NB4 (cell line): ENCODE measurements around the gene CNPY1.
"Not testable (repeated sequence)": the region's sequence is repeated elsewhere in the genome, so short reads cannot be mapped to it uniquely, and the experiment has no call there.

Experiments
- DNase-seq: peaks from one replicate; pipeline ENCODE4 v3.0.0; 2010; ENCODE audit warnings: low read depth
- H3K4me3 ChIP-seq: one replicate; pipeline ENCODE4 v1.5.1; 2011; ENCODE audit warnings: mild to moderate bottlenecking, low read depth, low read length, moderate library complexity
- CTCF ChIP-seq: IDR thresholded peaks from one replicate; pipeline ENCODE4 v1.5.1; 2012; ENCODE audit warnings: low read depth, low read length
- MAX ChIP-seq: IDR thresholded peaks from 2 replicates; pipeline ENCODE4 v1.6.1; 2011; ENCODE audit warnings: low read depth, low read length
- MYC ChIP-seq: IDR thresholded peaks from 2 replicates; pipeline ENCODE4 v1.6.1; 2011; ENCODE audit warnings: low read depth, low read length
- POLR2A ChIP-seq: IDR thresholded peaks from 2 replicates; pipeline ENCODE4 v1.6.1; 2011; ENCODE audit warnings: mild to moderate bottlenecking; ENCODE audit not compliant: insufficient read length; ENCODE audit errors: extremely low read depth

The CNPY1 gene

GRCh38 chr7:155568333-155568660 lies 21.9 kb upstream of the CNPY1 start:
- no peak for DNase-seq
- TF ChIP-seq MAX: no peak
- TF ChIP-seq POLR2A: no peak
- TF ChIP-seq CTCF: no peak
- no peak for TF ChIP-seq MYC

DNA sequence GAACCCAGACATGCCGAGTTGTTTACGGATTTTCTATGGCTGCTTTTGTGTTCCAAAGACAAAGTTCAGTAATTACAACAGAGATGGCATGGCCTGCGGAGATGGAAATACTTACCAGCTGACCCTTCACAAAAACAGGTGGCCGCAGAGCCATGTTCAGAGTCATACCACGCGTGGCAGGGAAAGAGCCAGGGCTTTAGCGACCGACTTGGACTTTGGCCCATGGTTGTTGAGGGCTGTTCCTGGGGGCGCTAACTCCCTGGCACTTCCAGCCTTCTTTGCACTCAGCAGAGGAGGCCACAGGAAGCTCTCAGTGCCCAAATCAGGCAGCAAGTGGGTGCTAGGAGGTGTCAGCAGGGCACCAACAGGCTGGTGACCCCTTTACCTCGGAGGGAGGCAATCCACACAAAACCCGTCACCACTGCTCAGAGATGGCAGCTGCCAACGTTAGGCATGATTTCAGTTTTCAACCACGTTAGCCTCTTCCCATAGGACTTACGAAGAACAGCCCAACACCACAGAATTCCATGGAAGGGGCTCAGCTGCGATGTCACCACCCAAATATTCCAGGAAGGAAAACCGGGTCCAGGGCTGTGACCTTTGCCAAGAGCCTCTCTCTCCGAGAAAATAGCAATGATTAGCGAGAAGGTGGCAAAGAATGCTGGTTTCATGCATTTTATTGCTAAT lies 21.4 kb upstream of the CNPY1 start:
- DNase-seq: no peak
- no peak for TF ChIP-seq MYC
- no peak for TF ChIP-seq POLR2A
- TF ChIP-seq MAX: no peak
- no peak for TF ChIP-seq CTCF
- no peak overlapping the region for H3K4me3 ChIP-seq

More at GRCh38 chr7:155568333-155568660, 21.9 kb upstream of the CNPY1 start:
- no peak overlapping the region for H3K4me3 ChIP-seq

DNA sequence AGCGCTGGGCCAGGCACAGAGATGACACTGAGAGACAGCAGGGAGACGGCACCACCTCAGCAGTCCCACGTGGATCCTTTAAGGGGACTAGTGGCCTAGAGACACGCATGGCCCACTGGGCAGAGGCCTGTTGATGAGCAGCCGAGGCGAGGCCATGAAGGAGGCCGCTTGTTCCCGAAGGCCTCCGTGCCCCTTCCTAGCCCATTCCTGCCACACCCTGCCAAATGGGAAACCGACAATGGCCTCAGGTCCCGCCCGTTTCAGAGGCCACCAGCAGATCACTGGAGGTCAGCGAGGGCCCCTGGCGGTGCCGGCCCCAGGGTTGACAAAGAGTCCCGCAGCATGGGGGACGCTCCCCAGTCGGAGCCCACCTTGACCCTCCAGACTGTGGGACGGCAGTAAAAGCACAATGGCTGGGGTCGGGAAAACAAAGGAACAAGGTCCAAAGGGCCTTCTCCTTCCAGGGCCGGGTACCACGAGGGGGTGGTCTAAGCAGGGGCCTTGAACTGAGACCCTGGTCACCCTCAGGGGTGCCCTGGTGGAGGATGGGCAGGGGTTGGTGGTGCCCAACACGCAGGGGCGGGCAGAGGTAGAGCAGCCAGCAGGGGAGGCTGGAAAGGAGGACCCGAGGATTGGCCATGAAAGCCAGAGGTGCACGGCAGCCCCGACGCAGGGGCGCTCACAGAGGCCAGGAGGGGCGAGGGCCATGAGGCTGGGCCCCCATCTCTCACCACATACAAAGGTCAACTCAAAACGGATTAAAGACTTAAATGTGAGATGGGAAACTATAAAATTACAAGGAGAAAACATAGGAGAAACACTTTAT lies 19.9 kb upstream of the CNPY1 start:
- H3K4me3 ChIP-seq: no peak overlapping the region
- DNase-seq: no peak
- TF ChIP-seq POLR2A: no peak
- no peak for TF ChIP-seq MAX
- TF ChIP-seq MYC: no peak
- TF ChIP-seq CTCF: no peak

DNA sequence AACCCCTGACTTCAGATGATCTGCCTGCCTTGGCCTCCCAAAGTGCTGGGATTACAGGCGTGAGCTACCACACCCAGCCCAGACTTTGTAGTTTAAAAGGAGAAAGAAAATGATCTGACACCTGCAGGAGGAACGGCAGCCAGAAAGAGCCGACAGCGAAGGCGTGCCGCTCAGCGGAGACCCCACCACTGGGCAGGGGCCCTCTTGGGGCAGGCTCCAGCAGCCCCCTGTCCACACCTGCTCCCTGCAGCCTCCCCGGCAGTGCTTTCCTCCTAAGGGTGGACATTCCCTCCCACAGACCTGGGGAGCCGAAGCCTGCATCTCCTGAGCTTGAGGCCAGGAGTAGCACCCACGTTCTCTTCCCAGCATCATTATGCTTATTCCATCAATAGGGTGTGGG lies 19.2 kb upstream of the CNPY1 start:
- no peak for DNase-seq
- TF ChIP-seq MYC: no peak
- TF ChIP-seq POLR2A: no peak
- no peak for TF ChIP-seq MAX
- TF ChIP-seq CTCF: no peak
- no peak overlapping the region for H3K4me3 ChIP-seq

GRCh38 chr7:155562976-155563375 lies 16.6 kb upstream of the CNPY1 start:
- not testable (repeated sequence) for H3K4me3 ChIP-seq, DNase-seq

DNA sequence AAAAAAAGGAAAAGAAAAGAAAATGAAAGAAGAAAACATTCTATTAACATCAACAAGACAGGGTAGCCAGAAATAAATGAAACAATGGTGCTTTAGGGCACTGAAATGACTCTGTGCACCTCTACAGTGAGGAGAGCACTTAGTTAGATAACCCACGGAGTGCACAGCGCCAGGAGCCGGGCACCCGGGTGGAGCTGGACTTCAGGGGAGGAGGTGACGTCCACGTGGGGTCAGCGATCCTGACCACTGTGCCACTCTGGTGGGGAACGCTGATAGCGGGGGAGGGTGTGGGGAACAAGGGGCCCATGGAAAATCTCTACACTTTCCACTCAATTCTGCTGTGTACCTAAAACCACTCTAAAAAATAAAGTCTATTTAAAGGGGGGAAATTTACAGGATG lies 15.7 kb upstream of the CNPY1 start:
- no peak overlapping the region for H3K4me3 ChIP-seq
- DNase-seq: no peak
- TF ChIP-seq MAX (no peak), POLR2A (no peak), MYC (no peak), CTCF (no peak)
